Measurements from ENCODE around the gene TEX14.
"Not testable (repeated sequence)": the region's sequence is repeated elsewhere in the genome, so short reads cannot be mapped to it uniquely, and the experiment has no call there.

TEX14 gene

GRCh38 chr17:58679263-58680037, 12.4 kb downstream of the TEX14 start:
- H3K9ac ChIP-seq (ENCODE audit: low read length) = no peak overlapping the region
- H3K27ac ChIP-seq (ENCODE audit: low read depth, low read length) = no peak overlapping the region
- no peaks in the 10 kb centered on the region for H3K9me2 ChIP-seq (replicated peaks; ENCODE audit: insufficient read depth, low read length)
- H3K4me3 ChIP-seq (ENCODE audit: insufficient read depth, low read length, poor library complexity, severe bottlenecking) = no peak overlapping the region
- H3K79me2 ChIP-seq (ENCODE audit: insufficient read depth, low read length) = no peaks in the 10 kb centered on the region
- no peaks in the 10 kb centered on the region for H4K20me1 ChIP-seq (ENCODE audit: low read depth, low read length)
- no peaks in the 10 kb centered on the region for H3K36me3 ChIP-seq (ENCODE audit: low read length)
- no peak for TF ChIP-seq EZH2phosphoT487 (conservative IDR thresholded peaks at IDR 0.05; ENCODE audit: low read length)
- TF ChIP-seq, protein P1, sequence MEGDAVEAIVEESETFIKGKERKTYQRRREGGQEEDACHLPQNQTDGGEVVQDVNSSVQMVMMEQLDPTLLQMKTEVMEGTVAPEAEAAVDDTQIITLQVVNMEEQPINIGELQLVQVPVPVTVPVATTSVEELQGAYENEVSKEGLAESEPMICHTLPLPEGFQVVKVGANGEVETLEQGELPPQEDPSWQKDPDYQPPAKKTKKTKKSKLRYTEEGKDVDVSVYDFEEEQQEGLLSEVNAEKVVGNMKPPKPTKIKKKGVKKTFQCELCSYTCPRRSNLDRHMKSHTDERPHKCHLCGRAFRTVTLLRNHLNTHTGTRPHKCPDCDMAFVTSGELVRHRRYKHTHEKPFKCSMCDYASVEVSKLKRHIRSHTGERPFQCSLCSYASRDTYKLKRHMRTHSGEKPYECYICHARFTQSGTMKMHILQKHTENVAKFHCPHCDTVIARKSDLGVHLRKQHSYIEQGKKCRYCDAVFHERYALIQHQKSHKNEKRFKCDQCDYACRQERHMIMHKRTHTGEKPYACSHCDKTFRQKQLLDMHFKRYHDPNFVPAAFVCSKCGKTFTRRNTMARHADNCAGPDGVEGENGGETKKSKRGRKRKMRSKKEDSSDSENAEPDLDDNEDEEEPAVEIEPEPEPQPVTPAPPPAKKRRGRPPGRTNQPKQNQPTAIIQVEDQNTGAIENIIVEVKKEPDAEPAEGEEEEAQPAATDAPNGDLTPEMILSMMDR (IDR thresholded peaks at IDR 0.05; ENCODE audit: insufficient read depth, low read length, poor library complexity, severe bottlenecking) = no peak
- no peaks in the 10 kb centered on the region for H3K9me3 ChIP-seq (ENCODE audit: insufficient read depth, low read length)
- no peaks in the 10 kb centered on the region for H3K27me3 ChIP-seq (ENCODE audit: low read length)
- H2AFZ ChIP-seq (ENCODE audit: low read depth, low read length, severe bottlenecking) = no peak overlapping the region
- H3F3A ChIP-seq (ENCODE audit: insufficient read depth) = no peaks in the 10 kb centered on the region
- H3K4me2 ChIP-seq (ENCODE audit: low read depth, low read length, poor library complexity, severe bottlenecking) = no peak overlapping the region

DNA sequence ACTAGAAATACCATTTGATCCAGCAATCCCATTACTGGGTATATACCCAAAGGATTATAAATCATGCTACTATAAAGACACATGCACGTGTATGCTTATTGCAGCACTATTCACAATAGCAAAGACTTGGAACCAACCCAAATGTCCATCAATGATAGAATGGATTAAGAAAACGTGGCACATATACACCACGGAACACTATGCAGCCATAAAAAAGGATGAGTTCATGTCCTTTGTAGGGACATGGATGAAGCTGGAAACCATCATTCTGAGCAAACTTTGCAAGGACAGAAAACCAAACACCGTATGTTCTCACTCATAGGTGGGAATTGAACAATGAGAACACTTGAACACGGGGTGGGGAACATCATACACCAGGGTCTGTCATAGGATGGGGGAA, 13.6 kb downstream of the TEX14 start:
- not testable (repeated sequence) for H3K4me2 ChIP-seq (ENCODE audit: low read depth, low read length, poor library complexity, severe bottlenecking); H2AFZ ChIP-seq (ENCODE audit: low read depth, low read length, severe bottlenecking); H3K4me3 ChIP-seq (ENCODE audit: insufficient read depth, low read length, poor library complexity, severe bottlenecking); H3K36me3 ChIP-seq (ENCODE audit: low read length); H3K27ac ChIP-seq (ENCODE audit: low read depth, low read length); H3K27me3 ChIP-seq (ENCODE audit: low read length); H3K9me3 ChIP-seq (ENCODE audit: insufficient read depth, low read length); H3K79me2 ChIP-seq (ENCODE audit: insufficient read depth, low read length); H3K9ac ChIP-seq (ENCODE audit: low read length); H3F3A ChIP-seq (ENCODE audit: insufficient read depth); H3K9me2 ChIP-seq (replicated peaks; ENCODE audit: insufficient read depth, low read length); H4K20me1 ChIP-seq (ENCODE audit: low read depth, low read length)

GRCh38 chr17:58677194-58677880, 14.5 kb downstream of the TEX14 start:
- Histone ChIP-seq H3K4me3 (ENCODE audit: insufficient read depth, low read length, poor library complexity, severe bottlenecking) (no peak overlapping the region), H3K9me2 (replicated peaks; ENCODE audit: insufficient read depth, low read length) (no peaks in the 10 kb centered on the region), H3F3A (ENCODE audit: insufficient read depth) (no peaks in the 10 kb centered on the region), H4K20me1 (ENCODE audit: low read depth, low read length) (no peaks in the 10 kb centered on the region), H2AFZ (ENCODE audit: low read depth, low read length, severe bottlenecking) (no peak overlapping the region), H3K27ac (ENCODE audit: low read depth, low read length) (no peak overlapping the region), H3K9me3 (ENCODE audit: insufficient read depth, low read length) (no peaks in the 10 kb centered on the region), H3K4me2 (ENCODE audit: low read depth, low read length, poor library complexity, severe bottlenecking) (no peak overlapping the region), H3K36me3 (ENCODE audit: low read length) (no peaks in the 10 kb centered on the region), H3K27me3 (ENCODE audit: low read length) (no peaks in the 10 kb centered on the region), H3K79me2 (ENCODE audit: insufficient read depth, low read length) (no peaks in the 10 kb centered on the region), H3K9ac (ENCODE audit: low read length) (no peak overlapping the region)
- TF ChIP-seq, protein P1 (IDR thresholded peaks at IDR 0.05; ENCODE audit: insufficient read depth, low read length, poor library complexity, severe bottlenecking) = no peak
- TF ChIP-seq EZH2phosphoT487 (conservative IDR thresholded peaks at IDR 0.05; ENCODE audit: low read length) = no peak

GRCh38 chr17:58671969-58672368, 19.9 kb downstream of the TEX14 start:
- Histone ChIP-seq H3K79me2 (ENCODE audit: insufficient read depth, low read length) (no peaks in the 10 kb centered on the region), H3K9me3 (ENCODE audit: insufficient read depth, low read length) (no peaks in the 10 kb centered on the region), H3K4me2 (ENCODE audit: low read depth, low read length, poor library complexity, severe bottlenecking) (no peak overlapping the region), H2AFZ (ENCODE audit: low read depth, low read length, severe bottlenecking) (no peak overlapping the region), H3K27me3 (ENCODE audit: low read length) (no peaks in the 10 kb centered on the region), H3K9me2 (replicated peaks; ENCODE audit: insufficient read depth, low read length) (no peaks in the 10 kb centered on the region), H4K20me1 (ENCODE audit: low read depth, low read length) (no peaks in the 10 kb centered on the region), H3K4me3 (ENCODE audit: insufficient read depth, low read length, poor library complexity, severe bottlenecking) (no peak overlapping the region), H3K9ac (ENCODE audit: low read length) (no peak overlapping the region), H3K36me3 (ENCODE audit: low read length) (no peaks in the 10 kb centered on the region), H3K27ac (ENCODE audit: low read depth, low read length) (no peak overlapping the region), H3F3A (ENCODE audit: insufficient read depth) (no peaks in the 10 kb centered on the region)
- TF ChIP-seq, protein P1 (IDR thresholded peaks at IDR 0.05; ENCODE audit: insufficient read depth, low read length, poor library complexity, severe bottlenecking) = no peak
- no peak for TF ChIP-seq EZH2phosphoT487 (conservative IDR thresholded peaks at IDR 0.05; ENCODE audit: low read length)

Data from SU-DHL-6 (cell line).